ENCODE results near the gene CCDC91.

CCDC91 gene

DNA sequence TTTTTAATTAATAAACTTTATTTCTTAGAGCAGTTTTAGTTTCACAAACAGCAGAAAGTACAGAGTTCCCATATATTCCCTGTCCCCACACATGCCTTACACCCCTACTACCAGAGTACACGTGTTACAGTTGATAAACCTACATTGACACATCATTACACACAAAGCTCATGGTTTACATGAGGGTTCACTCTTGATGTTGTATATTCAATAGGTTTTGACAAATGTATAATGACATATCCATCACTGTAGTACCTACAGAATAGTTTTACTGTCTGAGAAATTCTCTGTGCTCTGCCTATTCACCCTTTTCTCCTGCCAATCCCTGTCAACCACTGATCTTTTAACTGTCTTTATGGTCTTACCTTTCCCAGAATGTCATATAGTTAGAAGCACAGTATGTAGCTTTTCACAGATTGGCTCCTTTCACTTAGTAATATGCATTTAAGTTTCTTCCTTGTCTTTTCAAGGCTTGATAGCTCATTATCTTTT is 15.1 kb upstream of the CCDC91 start:
- no peak for ATAC-seq
- no peak for TF ChIP-seq ISL1 (CRISPR knock-in tag; IDR thresholded peaks at IDR 0.05)
- TF ChIP-seq CSDC2 (CRISPR knock-in tag; IDR thresholded peaks at IDR 0.05) = no peak
- no peak for TF ChIP-seq GLIS3 (CRISPR knock-in tag; IDR thresholded peaks at IDR 0.05)
- no peak for TF ChIP-seq POU6F1 (CRISPR knock-in tag; IDR thresholded peaks at IDR 0.05; ENCODE audit: borderline replicate concordance, low read depth)
- TF ChIP-seq RARB (CRISPR knock-in tag; IDR thresholded peaks at IDR 0.05) = no peak
- no peak for TF ChIP-seq ZNF565 (CRISPR knock-in tag; conservative IDR thresholded peaks at IDR 0.05; ENCODE audit: low read depth)
- no peak for TF ChIP-seq SNAI2 (CRISPR knock-in tag; IDR thresholded peaks at IDR 0.05)
- no peak for TF ChIP-seq TOX (CRISPR knock-in tag; IDR thresholded peaks at IDR 0.05; ENCODE audit: borderline replicate concordance)
- no peak for TF ChIP-seq ZFP3 (CRISPR knock-in tag; IDR thresholded peaks at IDR 0.05)
- no peak for TF ChIP-seq ZNF8 (CRISPR knock-in tag; IDR thresholded peaks at IDR 0.05)
- no peak for TF ChIP-seq PATZ1 (CRISPR knock-in tag; IDR thresholded peaks at IDR 0.05; ENCODE audit: borderline replicate concordance)
- no peak for TF ChIP-seq OSR1 (CRISPR knock-in tag; IDR thresholded peaks at IDR 0.05)
- no peak for TF ChIP-seq ZC3H10 (CRISPR knock-in tag; IDR thresholded peaks at IDR 0.05)
- TF ChIP-seq ARNTL (CRISPR knock-in tag; IDR thresholded peaks at IDR 0.05; ENCODE audit: borderline replicate concordance, low read depth) = no peak
- TF ChIP-seq ZNF70 (CRISPR knock-in tag; IDR thresholded peaks at IDR 0.05) = no peak
- TF ChIP-seq TCF4 (CRISPR knock-in tag; IDR thresholded peaks at IDR 0.05; ENCODE audit: borderline replicate concordance) = no peak
- no peak for TF ChIP-seq PPARA (CRISPR knock-in tag; IDR thresholded peaks at IDR 0.05; ENCODE audit: borderline replicate concordance)
- TF ChIP-seq TSHZ2 (CRISPR knock-in tag; IDR thresholded peaks at IDR 0.05) = no peak
- TF ChIP-seq, protein P1, sequence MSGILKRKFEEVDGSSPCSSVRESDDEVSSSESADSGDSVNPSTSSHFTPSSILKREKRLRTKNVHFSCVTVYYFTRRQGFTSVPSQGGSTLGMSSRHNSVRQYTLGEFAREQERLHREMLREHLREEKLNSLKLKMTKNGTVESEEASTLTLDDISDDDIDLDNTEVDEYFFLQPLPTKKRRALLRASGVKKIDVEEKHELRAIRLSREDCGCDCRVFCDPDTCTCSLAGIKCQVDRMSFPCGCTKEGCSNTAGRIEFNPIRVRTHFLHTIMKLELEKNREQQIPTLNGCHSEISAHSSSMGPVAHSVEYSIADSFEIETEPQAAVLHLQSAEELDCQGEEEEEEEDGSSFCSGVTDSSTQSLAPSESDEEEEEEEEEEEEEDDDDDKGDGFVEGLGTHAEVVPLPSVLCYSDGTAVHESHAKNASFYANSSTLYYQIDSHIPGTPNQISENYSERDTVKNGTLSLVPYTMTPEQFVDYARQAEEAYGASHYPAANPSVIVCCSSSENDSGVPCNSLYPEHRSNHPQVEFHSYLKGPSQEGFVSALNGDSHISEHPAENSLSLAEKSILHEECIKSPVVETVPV (CRISPR knock-in tag; IDR thresholded peaks at IDR 0.05) = no peak

GRCh38 chr12:28176295-28176694 is 14.0 kb upstream of the CCDC91 start:
- no peak for ATAC-seq
- TF ChIP-seq, protein P2, sequence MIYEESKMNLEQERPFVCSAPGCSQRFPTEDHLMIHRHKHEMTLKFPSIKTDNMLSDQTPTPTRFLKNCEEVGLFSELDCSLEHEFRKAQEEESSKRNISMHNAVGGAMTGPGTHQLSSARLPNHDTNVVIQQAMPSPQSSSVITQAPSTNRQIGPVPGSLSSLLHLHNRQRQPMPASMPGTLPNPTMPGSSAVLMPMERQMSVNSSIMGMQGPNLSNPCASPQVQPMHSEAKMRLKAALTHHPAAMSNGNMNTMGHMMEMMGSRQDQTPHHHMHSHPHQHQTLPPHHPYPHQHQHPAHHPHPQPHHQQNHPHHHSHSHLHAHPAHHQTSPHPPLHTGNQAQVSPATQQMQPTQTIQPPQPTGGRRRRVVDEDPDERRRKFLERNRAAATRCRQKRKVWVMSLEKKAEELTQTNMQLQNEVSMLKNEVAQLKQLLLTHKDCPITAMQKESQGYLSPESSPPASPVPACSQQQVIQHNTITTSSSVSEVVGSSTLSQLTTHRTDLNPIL (CRISPR knock-in tag; IDR thresholded peaks at IDR 0.05; ENCODE audit: low read depth) = no peak
- TF ChIP-seq GLIS3 (CRISPR knock-in tag; IDR thresholded peaks at IDR 0.05) (no peak), ZFP3 (CRISPR knock-in tag; IDR thresholded peaks at IDR 0.05) (no peak)

DNA sequence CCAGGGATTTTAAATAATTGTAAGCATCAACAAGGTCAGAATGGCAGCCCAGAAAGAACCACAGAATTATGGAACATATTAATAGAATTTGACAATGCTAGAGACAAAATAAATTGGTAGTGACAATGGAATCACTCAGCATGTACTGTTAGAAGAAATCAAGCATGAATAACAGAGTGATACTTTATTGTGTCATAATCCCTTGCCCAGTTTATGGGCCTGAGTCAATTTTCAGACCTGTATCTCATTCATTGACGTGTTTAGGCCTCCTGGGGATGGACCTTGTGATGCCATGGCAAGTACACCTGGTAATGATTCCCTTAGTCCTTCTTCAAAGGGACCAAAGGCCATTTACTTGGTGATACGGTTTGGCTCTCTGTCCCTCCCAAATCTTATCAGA is 12.8 kb upstream of the CCDC91 start:
- ATAC-seq = no peak
- no peak for TF ChIP-seq BACH2 (CRISPR knock-in tag; IDR thresholded peaks at IDR 0.05; ENCODE audit: borderline replicate concordance)
- TF ChIP-seq ISL1 (CRISPR knock-in tag; IDR thresholded peaks at IDR 0.05) = no peak
- no peak for TF ChIP-seq POU6F1 (CRISPR knock-in tag; IDR thresholded peaks at IDR 0.05; ENCODE audit: borderline replicate concordance, low read depth)
- TF ChIP-seq ZFP30 (CRISPR knock-in tag; IDR thresholded peaks at IDR 0.05) = no peak
- TF ChIP-seq ZFP3 (CRISPR knock-in tag; IDR thresholded peaks at IDR 0.05) = no peak
- no peak for TF ChIP-seq TSHZ2 (CRISPR knock-in tag; IDR thresholded peaks at IDR 0.05)
- TF ChIP-seq SNAI2 (CRISPR knock-in tag; IDR thresholded peaks at IDR 0.05) = no peak
- no peak for TF ChIP-seq RARB (CRISPR knock-in tag; IDR thresholded peaks at IDR 0.05)
- no peak for TF ChIP-seq ZNF565 (CRISPR knock-in tag; conservative IDR thresholded peaks at IDR 0.05; ENCODE audit: low read depth)
- no peak for TF ChIP-seq ARNTL (CRISPR knock-in tag; IDR thresholded peaks at IDR 0.05; ENCODE audit: borderline replicate concordance, low read depth)
- TF ChIP-seq OSR1 (CRISPR knock-in tag; IDR thresholded peaks at IDR 0.05) = no peak
- no peak for TF ChIP-seq TCF4 (CRISPR knock-in tag; IDR thresholded peaks at IDR 0.05; ENCODE audit: borderline replicate concordance)

Measured in SK-N-SH treated with all-trans-retinoic acid at 6 μM for 48 hours (cell line).